Urothelium cell line (cell line): Measurements from ENCODE around the gene MUC6.

ENCODE experiments used
- DNase-seq: peaks from one replicate; pipeline ENCODE4 v3.0.0; 2011; ENCODE audit warnings: low spot score, mixed read lengths
- FAIRE-seq: peaks from 2 replicates; lab custom pipeline; 2011; peaks lifted over from hg19 to GRCh38; lab: Jason Lieb, UNC

MUC6 gene

DNA sequence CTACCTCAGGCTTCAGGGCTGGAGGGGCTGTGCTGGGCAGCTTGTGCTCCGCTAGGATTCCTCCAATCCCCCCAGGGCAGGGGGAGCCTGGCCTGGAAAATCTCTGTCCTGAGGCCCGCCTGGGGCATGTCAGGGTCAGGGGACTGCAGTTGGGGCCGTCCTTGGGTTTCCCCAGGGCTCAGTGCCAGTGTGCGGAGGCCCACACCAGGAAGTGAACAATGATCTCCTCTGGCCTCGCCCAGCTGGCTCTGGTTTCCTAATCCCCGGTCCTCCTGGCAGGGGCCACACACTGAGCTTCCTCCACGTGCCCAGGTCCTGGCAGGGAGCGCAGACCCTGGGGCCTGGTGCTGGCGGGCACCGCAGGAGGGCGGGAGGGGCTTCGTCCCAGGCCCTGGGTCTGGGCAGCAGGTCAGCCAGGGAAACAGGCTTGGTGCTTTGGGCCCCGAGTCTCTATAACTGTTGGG lies 36.8 kb upstream of the MUC6 start:
- peak; percentile 56 for DNase-seq
- FAIRE-seq = no peak

DNA sequence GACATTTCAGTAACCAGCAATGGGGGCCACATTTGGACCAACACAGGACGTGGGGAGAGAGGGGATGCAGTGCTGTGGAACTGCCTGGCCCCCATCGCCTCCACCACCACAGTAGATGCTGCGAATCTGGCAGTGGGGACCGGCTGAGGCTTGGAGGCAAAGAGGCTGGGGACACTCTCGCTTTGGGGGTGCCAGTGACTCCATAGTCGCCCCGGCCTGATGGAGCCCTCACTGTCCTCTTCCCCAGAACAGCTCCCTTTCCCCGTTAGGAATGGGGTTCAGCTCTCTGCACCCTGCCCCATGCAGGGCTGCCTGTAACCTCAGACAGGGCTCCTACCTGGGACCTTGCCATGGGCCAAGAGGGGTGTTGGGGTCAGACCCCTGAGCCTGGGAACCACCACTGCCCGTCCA lies 36.3 kb upstream of the MUC6 start:
- FAIRE-seq (no peak), DNase-seq (no peak)

DNA sequence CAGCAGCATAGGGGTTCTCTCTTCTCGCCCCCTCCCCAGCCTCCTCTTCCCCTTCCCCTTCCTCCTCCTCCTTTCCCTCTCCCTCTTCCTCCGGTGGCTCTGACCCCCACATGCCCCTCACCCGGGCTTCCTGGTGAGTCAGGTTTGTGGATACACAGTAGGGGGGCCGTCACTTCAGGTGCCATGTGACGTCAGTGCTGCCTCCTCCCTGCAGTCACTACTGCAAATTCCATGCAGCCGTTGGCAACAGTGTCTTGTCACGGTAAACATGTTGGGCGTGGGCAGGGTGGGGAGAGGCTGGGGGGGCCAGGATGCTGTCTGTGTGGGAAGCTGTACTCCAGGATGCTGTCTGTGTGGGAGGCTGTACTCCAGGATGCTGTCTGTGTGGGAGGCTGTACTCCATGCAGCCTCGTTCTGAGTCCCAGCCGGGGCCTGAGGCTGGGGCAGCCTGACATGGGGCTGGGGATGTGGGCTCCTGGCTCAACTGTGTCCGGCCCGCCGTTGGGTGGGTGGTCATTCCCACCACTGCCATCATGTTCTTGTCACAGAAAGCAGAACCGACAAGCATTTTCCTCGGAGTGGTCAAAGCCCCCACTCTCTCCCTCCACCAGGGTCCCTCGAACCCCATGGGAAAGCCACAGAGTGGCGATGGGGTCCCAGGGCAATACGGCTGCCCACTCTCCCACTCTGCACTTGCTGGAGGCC lies 35.8 kb upstream of the MUC6 start:
- no peak for FAIRE-seq
- peak; percentile 68 for DNase-seq

DNA sequence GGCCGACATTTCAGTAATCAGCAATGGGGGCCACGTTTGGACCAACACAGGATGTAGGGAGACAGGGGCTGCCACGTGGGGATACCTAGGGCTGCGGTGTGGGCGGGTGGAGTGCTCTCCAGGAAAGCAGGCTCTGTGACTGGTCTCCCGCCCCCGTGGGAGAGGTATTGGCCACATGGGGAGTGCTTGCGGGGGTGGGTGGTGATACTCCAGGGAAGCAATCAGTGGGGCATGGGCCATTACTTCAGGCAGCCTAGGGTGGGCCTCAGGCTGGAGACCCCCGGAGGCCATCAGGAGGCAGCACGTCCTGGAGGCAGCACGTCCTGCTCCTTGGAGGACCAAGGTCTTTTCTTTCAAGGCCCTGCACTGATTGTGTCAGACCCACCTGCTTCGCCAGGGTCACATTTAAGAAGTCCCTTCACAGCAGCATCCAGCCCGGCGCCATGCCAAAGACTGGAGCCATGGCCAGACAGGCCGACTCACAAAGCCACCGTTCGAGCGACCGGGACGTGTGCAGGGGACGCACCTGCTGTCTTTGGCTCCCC lies 35.1 kb upstream of the MUC6 start:
- FAIRE-seq (no peak), DNase-seq (peak; percentile 21)

DNA sequence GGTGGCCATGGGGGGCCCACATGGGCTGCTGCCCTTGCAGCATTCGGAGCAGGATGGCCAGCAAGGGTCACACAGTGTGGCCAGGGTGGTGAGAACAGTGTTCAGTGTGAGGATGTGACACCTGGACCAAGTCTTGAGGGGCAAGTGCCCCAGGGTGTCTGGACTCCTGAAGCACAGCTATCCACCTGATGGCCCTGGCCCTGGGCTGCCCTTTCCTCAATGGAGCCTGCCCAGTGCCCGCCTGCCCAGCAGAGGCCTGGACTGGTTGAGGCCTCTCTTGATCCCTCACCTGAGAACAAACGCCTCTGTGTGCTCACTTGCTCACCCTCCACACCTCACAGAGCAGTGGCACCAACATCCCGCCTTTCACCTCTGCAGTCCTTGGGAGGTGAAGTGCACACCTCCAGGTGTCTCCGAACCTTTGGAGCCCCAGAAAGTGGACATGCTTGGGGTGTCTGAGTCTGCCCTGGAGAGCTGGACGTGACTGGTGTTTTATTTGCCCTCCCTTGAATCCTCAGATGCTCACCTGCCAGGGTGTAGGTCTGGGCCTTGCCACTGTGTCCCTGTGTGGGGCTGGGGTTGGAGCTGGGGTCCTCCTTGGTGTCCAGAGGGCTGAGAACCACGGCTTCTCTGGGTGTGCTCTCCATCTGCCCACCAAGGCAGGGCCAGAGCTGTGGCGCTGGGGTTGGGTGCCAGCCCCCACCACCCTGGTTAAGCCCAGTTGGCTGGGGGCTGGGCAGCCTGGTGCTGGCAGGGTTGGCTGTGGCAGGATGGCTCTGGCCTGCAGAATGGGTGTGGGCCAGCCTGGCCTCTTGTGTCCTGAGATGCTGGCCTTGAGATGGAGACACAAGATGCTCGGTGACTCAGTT lies 34.3 kb upstream of the MUC6 start:
- no peak for DNase-seq
- FAIRE-seq = no peak

DNA sequence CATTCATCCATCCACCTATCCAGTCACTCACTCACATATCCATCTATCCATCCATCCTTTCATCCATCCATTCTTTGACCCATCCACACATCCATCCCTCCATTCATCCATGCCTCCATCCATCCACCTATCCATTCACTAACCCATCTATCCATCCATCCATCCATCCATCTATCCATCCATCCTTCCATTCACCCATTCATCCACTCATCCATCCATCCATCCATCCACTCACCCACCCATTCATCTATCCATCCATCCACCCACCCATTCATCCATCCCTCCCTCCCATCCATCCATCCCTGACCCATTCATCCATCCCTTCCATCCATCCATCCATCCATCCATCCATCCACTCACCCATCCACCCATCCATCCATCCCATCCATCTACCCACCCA lies 33.2 kb upstream of the MUC6 start:
- DNase-seq (no peak), FAIRE-seq (no peak)

DNA sequence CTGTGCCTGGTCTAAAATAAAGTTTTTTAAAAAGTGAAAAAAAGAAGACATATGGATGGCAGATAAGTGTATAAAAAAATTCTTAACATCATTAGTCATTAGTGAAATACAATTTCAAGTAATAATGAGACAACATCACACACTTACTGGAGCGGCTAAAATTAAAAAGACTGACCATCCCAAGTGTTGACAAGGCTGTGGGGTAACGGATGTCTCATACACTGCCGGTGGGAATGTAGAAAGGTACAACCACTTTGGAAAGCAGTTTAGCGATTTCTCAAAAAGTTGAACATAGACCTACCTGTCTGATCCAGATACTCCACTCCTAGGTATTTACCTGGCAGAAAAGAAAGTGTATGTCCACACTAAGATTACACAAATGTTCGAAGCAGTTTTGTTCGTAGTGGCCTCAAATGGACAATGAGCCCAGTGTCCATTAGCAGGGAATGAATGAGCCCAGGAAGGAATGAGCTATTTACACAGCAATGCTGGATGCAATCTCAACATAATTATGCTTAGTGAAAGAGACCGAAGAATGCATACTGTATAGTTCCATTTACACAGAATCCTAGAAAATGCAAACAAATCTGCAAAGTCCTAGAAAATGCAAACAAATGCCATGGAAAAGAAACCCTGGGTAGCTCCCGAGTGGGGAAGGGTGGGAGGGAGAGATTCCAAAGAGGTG lies 31.4 kb upstream of the MUC6 start:
- DNase-seq (no peak), FAIRE-seq (no peak)

DNA sequence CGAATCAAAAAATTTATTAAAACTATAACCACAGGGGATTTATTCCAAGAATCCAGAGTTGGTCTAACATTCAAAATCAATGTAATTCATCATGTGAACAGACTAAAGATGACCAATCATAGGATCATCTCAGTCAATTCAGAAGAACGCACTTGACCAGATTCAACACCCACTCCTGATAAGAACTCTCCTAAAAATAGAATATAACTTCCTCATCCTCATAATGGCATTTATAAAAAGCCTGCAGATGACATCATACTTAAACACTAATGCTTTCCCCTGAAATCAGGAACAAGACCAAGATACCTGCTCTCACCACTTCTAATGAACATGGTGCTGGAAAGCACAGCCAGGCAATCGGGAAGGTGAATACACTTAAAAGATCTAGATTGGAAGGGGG lies 27.6 kb upstream of the MUC6 start:
- DNase-seq = no peak
- FAIRE-seq = no peak

DNA sequence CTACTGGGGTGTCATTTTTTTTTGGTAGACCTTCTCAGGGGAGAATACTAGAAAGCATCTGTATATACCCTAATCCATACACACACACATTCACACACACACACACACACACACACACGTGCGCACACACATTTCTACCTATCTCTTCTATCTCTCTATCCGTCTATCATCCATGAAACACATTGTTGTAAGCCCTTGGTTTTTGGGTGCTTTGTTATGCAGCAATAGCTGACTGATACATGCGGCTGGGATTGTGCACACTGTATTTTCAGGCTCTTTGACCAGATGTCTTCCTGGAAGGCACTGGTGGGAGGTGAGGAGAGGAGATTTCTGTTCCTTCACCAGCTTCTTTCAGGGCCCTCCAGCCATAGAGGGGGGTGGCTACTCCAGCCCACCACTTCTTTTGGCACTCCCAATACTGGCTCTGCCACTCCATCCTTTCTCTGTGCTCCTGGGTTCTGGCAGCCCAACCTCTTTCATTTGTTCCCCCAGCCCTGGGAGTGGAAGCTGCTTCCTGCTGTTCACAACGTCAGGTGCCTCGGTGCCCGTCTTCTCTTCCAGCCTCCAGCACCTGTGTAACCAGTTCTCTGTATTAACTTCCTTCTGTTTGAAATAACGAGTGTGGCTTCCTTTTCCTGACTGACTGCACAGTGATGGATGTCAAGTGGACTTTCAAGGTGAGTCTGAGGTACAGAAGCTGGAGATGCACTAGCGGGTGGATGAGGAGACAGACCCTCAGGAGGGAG lies 25.7 kb upstream of the MUC6 start:
- FAIRE-seq (no peak), DNase-seq (no peak)

DNA sequence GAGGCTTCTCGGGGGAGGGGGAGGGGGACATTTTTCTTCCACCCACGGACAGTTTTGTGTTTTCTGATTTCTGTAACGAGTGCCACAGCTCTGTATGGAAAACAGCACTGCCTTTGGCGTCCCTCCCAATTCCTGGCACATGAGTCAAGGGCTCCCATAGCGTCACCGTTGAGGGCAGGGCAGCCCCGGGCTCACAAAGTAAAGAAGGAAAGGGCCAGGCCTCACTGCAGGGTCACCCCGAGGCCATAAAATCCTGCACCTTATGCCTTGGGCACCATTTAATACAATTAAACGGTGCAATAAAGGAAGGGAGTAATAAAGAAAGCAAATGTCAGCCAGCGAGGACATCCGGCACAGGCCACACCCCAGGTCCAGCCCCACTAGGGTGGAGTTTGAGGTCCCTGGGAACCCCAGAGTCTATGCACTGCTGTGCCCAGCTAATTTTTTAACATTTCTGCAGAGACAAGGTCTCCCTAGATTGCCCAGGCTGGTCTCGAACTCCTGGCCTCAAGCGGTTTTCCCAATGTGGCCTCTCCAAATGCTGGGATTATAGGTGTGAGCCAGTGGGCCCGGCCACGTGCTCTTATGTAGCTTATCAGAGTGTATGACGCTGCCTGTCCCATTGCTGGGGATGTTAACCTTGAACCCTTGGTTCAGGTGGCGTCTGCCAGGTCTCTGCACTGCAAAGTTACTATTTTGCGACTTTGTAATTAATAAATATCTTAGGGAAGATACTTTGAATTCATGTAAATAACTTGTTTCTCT lies 24.5 kb upstream of the MUC6 start:
- no peak for FAIRE-seq

DNA sequence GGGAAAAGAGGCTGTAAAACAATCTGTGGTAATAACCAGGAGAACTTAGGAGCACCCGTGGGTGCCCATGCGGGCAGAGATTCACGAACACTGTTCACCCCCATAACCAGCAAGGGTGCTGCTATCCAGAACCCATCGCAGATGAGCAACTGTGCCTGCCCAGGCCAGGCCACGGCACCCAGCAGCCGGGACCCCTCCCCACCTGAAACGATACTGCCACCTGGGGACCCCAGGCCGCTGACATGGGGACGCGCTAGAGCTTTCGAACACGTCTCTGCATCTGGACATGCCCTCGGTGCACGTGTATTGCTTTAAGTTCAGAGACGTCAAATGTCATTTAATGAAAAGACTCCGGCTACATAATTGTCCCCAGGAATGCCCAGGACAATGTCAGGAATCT lies 23.9 kb upstream of the MUC6 start:
- no peak for FAIRE-seq
- no peak for DNase-seq

More for the DNA sequence above, 24.5 kb upstream of the MUC6 start:
- peak; percentile 80 for DNase-seq

- FAIRE-seq = no peak
- no peak for DNase-seq
These were observed 23.2 kb upstream of the MUC6 start for GRCh38 chr11:1059759-1060158.

DNA sequence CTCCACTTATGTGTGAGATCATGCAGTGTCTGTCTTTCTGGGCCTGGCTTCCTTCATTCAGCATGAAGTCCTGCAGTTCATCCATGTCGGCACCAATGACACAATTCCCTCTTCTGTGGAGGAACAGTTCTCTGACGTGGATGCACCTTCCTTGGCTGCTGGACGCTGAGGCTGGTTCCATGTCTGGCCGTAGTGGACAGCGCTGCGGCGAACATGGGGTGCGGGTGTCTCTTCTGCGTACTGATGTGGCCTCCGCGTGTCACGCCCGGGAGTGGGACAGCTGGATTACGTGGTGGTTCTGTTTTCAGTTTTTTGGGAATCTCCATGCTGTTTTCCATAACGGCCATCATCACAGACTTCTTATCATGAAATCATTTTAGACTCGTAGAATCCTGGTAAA lies 21.3 kb upstream of the MUC6 start:
- DNase-seq = no peak
- no peak for FAIRE-seq

DNA sequence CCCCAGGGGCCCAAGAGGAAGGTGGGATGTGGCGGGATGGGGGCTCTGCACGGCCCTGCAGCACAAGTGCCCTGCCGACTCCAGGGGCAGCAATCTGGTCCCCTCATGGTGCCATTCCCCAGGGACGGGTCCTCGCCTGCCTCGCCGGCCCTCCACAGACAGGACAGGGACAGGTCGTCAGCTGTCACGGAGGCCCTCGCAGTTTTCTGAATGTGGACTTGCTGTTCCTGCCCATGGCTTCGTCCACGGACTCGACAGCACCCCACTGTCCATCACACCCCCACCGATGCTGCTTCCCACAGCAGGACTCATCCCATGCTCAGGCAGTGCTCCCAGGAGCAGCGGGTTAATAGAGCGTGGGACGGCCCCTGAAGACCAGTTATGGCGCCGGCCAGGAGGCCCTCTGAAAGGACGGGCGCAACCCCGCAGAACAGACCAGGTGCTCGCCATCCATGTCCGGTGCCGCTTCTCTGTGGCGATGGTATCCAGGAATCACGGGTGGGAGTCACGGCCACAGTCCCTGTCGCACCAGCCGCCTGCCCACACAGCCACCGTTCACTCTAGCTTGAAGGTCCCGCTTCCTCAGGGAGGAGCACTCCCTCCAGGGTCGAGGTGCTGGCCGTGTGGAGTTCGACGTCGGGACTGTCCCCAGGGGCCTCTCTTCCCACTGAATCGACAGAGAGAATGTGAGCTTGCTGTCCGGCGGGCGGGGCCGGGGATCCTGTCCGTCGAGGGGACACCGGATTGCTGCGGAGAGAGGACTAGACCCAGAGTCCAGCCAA lies 19.7 kb upstream of the MUC6 start:
- DNase-seq (no peak), FAIRE-seq (no peak)

GRCh38 chr11:1055109-1055703 lies 18.7 kb upstream of the MUC6 start:
- FAIRE-seq (no peak), DNase-seq (no peak)

- FAIRE-seq (no peak), DNase-seq (no peak)
These were observed 17.9 kb upstream of the MUC6 start for GRCh38 chr11:1054143-1055108.

- FAIRE-seq (no peak), DNase-seq (no peak)
These were observed 16.8 kb upstream of the MUC6 start for GRCh38 chr11:1053121-1053901.
